PC-9 (cell line): Measurements from ENCODE around the gene EAF1.

Experiments used
- CTCF ChIP-seq: fragments of 200-600 bp; sonication (generic); conservative IDR thresholded peaks from 2 replicates; pipeline ENCODE4 v1.6.1; 2017; ENCODE audit warnings: mixed run types, antibody characterized with exemption, mild to moderate bottlenecking, moderate library complexity
- EZH2 ChIP-seq: fragments of 200-600 bp; sonication (generic); IDR thresholded peaks from 2 replicates; pipeline ENCODE4 v1.8.0; 2017; ENCODE audit warnings: antibody characterized with exemption, low read depth

GRCh38 chr3:15486979-15487378, 59.6 kb downstream of the EAF1 start:
- no peak for TF ChIP-seq CTCF
- no peak for TF ChIP-seq EZH2
